ENCODE data around the gene ITGA11. TPM values are rescaled to one million over a fixed set of nuclear protein-coding genes. Genes with fewer than 3 reads are reported as not detected.

ITGA11 gene
- total and polyA plus RNA-seq, 2 of the 13 experiments (the other 11 are each of a cell fraction or from before 2014, with no cell fraction given) = not detected

- Histone ChIP-seq H3K36me3 (replicated peaks in 1 of 2; ENCODE audit: control insufficient read depth in 1 of 2, insufficient read depth in 2 of 2, low read length in 2 of 2) (no peaks in the 10 kb centered on the region), H2AFZ (ENCODE audit: low read length) (no peak overlapping the region), H3K27me3 (ENCODE audit: control insufficient read depth in 1 of 2, insufficient read depth in 2 of 2, low read length in 2 of 2) (no peaks in the 10 kb centered on the region), H3K4me3 (replicated peaks in 1 of 3; ENCODE audit: insufficient read depth in 1 of 3, low read depth in 2 of 3, low read length in 3 of 3) (no peak overlapping the region), H3K4me2 (ENCODE audit: low read depth, low read length) (no peak overlapping the region), H3K9me3 (ENCODE audit: low read length) (peaks cover 2% of the 10 kb centered on the region; the same call in 1 of the 2 replicates), H3K27ac (ENCODE audit: extremely low read length, insufficient read depth, low read length) (no peak overlapping the region), H4K20me1 (ENCODE audit: insufficient read depth, low read length) (no peaks in the 10 kb centered on the region), H3K79me2 (ENCODE audit: insufficient read depth, low read length) (no peaks in the 10 kb centered on the region), H3K9ac (ENCODE audit: insufficient read depth, low read depth, low read length) (no peak overlapping the region), H3K4me1 (ENCODE audit: insufficient read depth, low read length) (peaks cover 73% of the 10 kb centered on the region)
- no TSS peak for BruUV-seq (replicated peaks)
- TF ChIP-seq ZNF563 (CRISPR knock-in tag; IDR thresholded peaks at IDR 0.05) (no peak), ZNF552 (CRISPR knock-in tag; IDR thresholded peaks at IDR 0.05; ENCODE audit: borderline replicate concordance) (no peak), ZNF225 (CRISPR knock-in tag; IDR thresholded peaks at IDR 0.05) (no peak), SRY (CRISPR knock-in tag; IDR thresholded peaks at IDR 0.05) (no peak), ZNF564 (CRISPR knock-in tag; IDR thresholded peaks at IDR 0.05) (no peak), XRCC5 (optimal IDR thresholded peaks at IDR 0.05; ENCODE audit: low read length) (no peak), ZFP36L1 (CRISPR knock-in tag; IDR thresholded peaks at IDR 0.05) (no peak), PPARG (CRISPR knock-in tag; conservative IDR thresholded peaks at IDR 0.05) (no peak), ZSCAN21 (CRISPR knock-in tag; IDR thresholded peaks at IDR 0.05; ENCODE audit: borderline replicate concordance) (no peak), KLF9 (CRISPR knock-in tag; IDR thresholded peaks at IDR 0.05; ENCODE audit: low read depth) (no peak), MIER2 (CRISPR knock-in tag; IDR thresholded peaks at IDR 0.05) (no peak)
- ChIA-PET POLR2A (interaction anchor here (0.5 to 1.0 kb wide), 3 partner anchors 26 to 428 kb away, joined by 3 to 5 read pairs (median 3); partner anchors contain the start of gene FEM1B), CTCF (ENCODE audit: low intra/inter-chr PET ratio, low total read pairs) (interaction anchor here (1.2 kb wide), 1 partner anchor 51 kb away, joined by 5 read pairs; no protein-coding TSS in a partner anchor)
- no peak for ATAC-seq
- in situ Hi-C loops (cut with HindIII; ENCODE audit: extremely low pct_ligation_motif_present, low pct_unique_long_range_greater_than_20kb) = loop anchor here (5.0 kb wide), 1 partner anchor 46 kb away; no protein-coding TSS in a partner anchor
- WGBS (ENCODE audit: low lambda C conversion rate) = 70% methylated on average over 9 of the region's 15 CpGs
- FAIRE-seq = no peak
- no peak for DNase-seq (ENCODE audit: low spot score)
- intact Hi-C loops (cut with micrococcal nuclease; ENCODE audit: unreplicated experiment) = no loop called here
These were observed 128.2 kb downstream of the ITGA11 start for GRCh38 chr15:68303560-68304436.
